CD4-positive, alpha-beta memory T cell (primary cell): ENCODE results near the gene ACO1. TPM values are rescaled to one million over a fixed set of nuclear protein-coding genes. Genes with fewer than 3 reads are reported as not detected.

Source experiments
- CTCF ChIA-PET: fragments of 350-600 bp; sonication (Branson Sonifier 250); formaldehyde crosslinking; loops from one replicate; lab custom pipeline; 2021; ENCODE audit warnings: inconsistent platforms; ENCODE audit not compliant: partially characterized antibody; lab: Charles Lee
- POLR2A ChIA-PET: fragments of 350-600 bp; sonication (Branson Sonifier 250); formaldehyde crosslinking; loops from one replicate; lab custom pipeline; 2021; ENCODE audit not compliant: partially characterized antibody; lab: Charles Lee
- DNase-seq, 5 donors: peaks; one replicate each; pipeline versions ENCODE4 v3.0.0 to v3.0.0-alpha.2; 2020 to 2022; ENCODE audit warnings: mixed read lengths in 1 of 5
- H3K27ac ChIP-seq: one replicate; pipeline ENCODE4 v1.7.0; 2013; ENCODE audit warnings: low read depth, low read length
- H3K27me3 ChIP-seq: 2 replicates; pipeline ENCODE4 v1.7.0; 2013; ENCODE audit warnings: mild to moderate bottlenecking, low read length, moderate library complexity; ENCODE audit not compliant: insufficient read depth
- H3K36me3 ChIP-seq: 2 replicates; pipeline ENCODE4 v1.7.0; 2013; ENCODE audit warnings: mild to moderate bottlenecking, low read length, moderate library complexity; ENCODE audit not compliant: insufficient read depth
- H3K4me1 ChIP-seq: 2 replicates; pipeline ENCODE4 v1.7.0; 2013; ENCODE audit warnings: mild to moderate bottlenecking, low read length, moderate library complexity; ENCODE audit not compliant: insufficient read depth
- H3K4me3 ChIP-seq, 2 donors: one replicate each; pipeline ENCODE4 v1.7.0; 2013; ENCODE audit warnings: low read length in 2 of 2, mild to moderate bottlenecking in 1 of 2
- H3K9me3 ChIP-seq, 2 donors: one replicate each; pipeline ENCODE4 v1.7.0; 2013; ENCODE audit warnings: low read length in 2 of 2, control low read depth in 1 of 2; ENCODE audit not compliant: control insufficient read depth in 1 of 2
- H3K27ac Mint-ChIP-seq, 7 donors: one replicate each; pipeline ENCODE4 v1.8.0; 2020 to 2021; ENCODE audit warnings: mixed read lengths in 7 of 7, mild to moderate bottlenecking in 6 of 7, inconsistent platforms in 3 of 7, moderate library complexity in 3 of 7
- H3K27me3 Mint-ChIP-seq, 2 donors: one replicate each; pipeline ENCODE4 v1.8.0; 2020 to 2021; ENCODE audit warnings: mixed read lengths in 2 of 2
- H3K36me3 Mint-ChIP-seq, 2 donors: one replicate each; pipeline ENCODE4 v1.8.0; 2020 to 2021; ENCODE audit warnings: mixed read lengths in 2 of 2, inconsistent platforms in 1 of 2, mild to moderate bottlenecking in 1 of 2
- H3K4me1 Mint-ChIP-seq, 4 donors: one replicate each; pipeline ENCODE4 v1.8.0; 2020 to 2021; ENCODE audit warnings: mixed read lengths in 4 of 4, mild to moderate bottlenecking in 1 of 4
- H3K4me3 Mint-ChIP-seq, 8 donors: one replicate each; pipeline ENCODE4 v1.8.0; 2020 to 2021; ENCODE audit warnings: mixed read lengths in 8 of 8, mild to moderate bottlenecking in 7 of 8, moderate library complexity in 6 of 8, inconsistent platforms in 3 of 8
- H3K9me3 Mint-ChIP-seq, 8 donors: one replicate each; pipeline ENCODE4 v1.8.0; 2020 to 2021; ENCODE audit warnings: mixed read lengths in 8 of 8, mild to moderate bottlenecking in 5 of 8, inconsistent platforms in 3 of 8, moderate library complexity in 1 of 8
- intact Hi-C: fragments of 100-400 bp; cut with micrococcal nuclease; formaldehyde crosslinking; loops from one replicate; pipeline ENCODE4 v1.15.1; 2023
- polyA plus RNA-seq, 2 donors: library from polyadenylated mRNA; unstranded; fragments of 300-500 nt; fragmentation: Illumina TruSeq; gene quantifications; one replicate each; pipeline ENCODE4 v1.2.3, GENCODE V29; 2021
- total RNA-seq, 2 experiments: library from RNA; stranded (reverse); gene quantifications; one replicate each; pipeline ENCODE4 v1.2.3, GENCODE V29; 2021

Gene ACO1
- total and polyA plus RNA-seq, 4 experiments from 2014 or later, result 7.9 to 11.9 (median 9.2) TPM

DNA sequence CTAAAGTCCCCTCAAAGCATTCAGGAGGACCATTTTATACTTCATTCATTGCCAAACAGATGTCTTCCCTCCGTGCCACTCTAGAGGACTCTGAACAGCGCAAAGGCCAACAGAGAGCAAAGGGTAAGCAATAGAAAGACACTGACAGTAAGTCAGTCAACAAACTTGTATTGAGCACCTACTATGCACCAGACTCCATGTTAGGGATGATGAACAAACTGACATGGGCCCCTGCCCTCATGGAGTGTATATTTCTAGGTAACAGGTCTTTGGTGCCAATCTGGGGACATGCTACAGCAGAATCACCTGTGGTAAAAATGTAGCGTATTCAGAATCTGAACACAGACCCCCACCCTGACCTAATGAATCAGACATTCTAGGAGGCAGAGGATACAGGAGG is 3.5 kb upstream of the ACO1 start:
- DNase-seq, result no peak
- no peak overlapping the region for H3K4me3 ChIP-seq
- Mint-ChIP-seq H3K4me3 (no peak overlapping the region), H3K36me3 (no peaks in the 10 kb centered on the region), H3K27me3 (peaks cover 3 to 7% of the 10 kb centered on the region in 2 donors), H3K4me1 (peaks cover 17 to 25% (median 22%) of the 10 kb centered on the region in 4 donors), H3K27ac (no peak overlapping the region), H3K9me3 (peaks cover 0 to 4% (median 0%) of the 10 kb centered on the region in 8 donors)
- H3K9me3 ChIP-seq, result no peaks in the 10 kb centered on the region
- H3K36me3 ChIP-seq, result no peaks in the 10 kb centered on the region
- POLR2A ChIA-PET, result interaction anchor here (3.0 kb wide), 1 partner anchor 145 kb away, joined by 23 read pairs; the partner anchor contains the start of gene RIGI
- CTCF ChIA-PET, result interaction anchor here (0.6 to 7.4 kb wide), 10 partner anchors 52 to 587 kb away, joined by 3 to 659 read pairs (median 59); partner anchors contain the start of genes NDUFB6, RIGI, SMIM27 and TOPORS
- intact Hi-C loops, result no loop called here
- no peaks in the 10 kb centered on the region for H3K27me3 ChIP-seq
- no peak overlapping the region for H3K27ac ChIP-seq
- peaks cover 26% of the 10 kb centered on the region for H3K4me1 ChIP-seq

DNA sequence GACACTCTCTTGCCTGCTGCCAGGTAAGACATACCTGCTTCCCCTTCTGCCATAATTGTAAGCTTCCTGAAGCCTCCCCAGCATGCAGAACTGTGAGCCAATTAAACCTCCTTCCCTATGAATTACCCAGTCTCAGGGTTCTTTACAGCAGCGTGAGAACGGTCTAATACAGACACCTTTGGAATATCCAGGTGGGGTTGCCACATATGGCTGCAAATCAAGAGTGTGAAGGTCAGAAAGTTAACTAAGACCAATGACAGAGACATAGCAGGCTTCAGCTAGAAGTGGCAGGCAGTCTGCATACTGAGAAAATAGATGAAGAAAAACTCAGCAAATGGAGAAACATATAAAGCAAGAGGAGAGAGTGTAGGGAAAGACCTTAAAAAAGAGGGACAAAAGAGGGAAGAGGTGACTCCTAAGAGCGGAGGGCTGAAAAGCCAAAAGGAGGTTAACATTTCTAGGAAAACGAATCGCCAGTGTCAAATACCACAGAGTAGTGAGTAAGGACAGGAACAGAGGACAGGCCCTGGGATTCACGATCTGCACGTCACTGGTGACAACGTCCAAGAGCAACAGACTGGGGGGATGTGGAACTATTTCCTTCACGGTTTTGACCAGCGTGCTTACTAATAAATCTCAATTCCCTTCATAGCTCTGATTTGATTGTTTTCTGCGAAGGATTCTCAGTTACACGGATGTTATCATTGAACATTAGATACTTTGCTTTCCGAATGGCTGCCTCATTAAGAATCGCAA is 1.7 kb upstream of the ACO1 start:
- Mint-ChIP-seq H3K27ac (peak overlapping the region in 3 of 7 donors; percentile 4 to 55 (median 37)), H3K36me3 (no peaks in the 10 kb centered on the region), H3K9me3 (peaks cover 0 to 2% (median 0%) of the 10 kb centered on the region in 8 donors), H3K4me3 (peak overlapping the region in 4 of 8 donors; percentile 1 to 14 (median 7)), H3K4me1 (peaks cover 21 to 29% (median 25%) of the 10 kb centered on the region in 4 donors), H3K27me3 (peaks cover 3 to 7% of the 10 kb centered on the region in 2 donors)
- no peaks in the 10 kb centered on the region for H3K9me3 ChIP-seq
- no peak overlapping the region for H3K4me3 ChIP-seq
- peaks cover 29% of the 10 kb centered on the region for H3K4me1 ChIP-seq
- ChIA-PET CTCF (interaction anchor here (0.9 to 5.0 kb wide), 9 partner anchors 50 to 586 kb away, joined by 3 to 100 read pairs (median 8); partner anchors contain the start of genes NDUFB6 and RIGI), POLR2A (interaction anchor here (3.0 to 3.4 kb wide), 2 partner anchors 169 to 190 kb away, joined by 27 to 35 read pairs; partner anchors contain the start of genes NDUFB6, SMIM27 and TOPORS)
- DNase-seq, result no peak
- no peak overlapping the region for H3K27ac ChIP-seq
- H3K36me3 ChIP-seq, result no peaks in the 10 kb centered on the region
- H3K27me3 ChIP-seq, result no peaks in the 10 kb centered on the region
- intact Hi-C loops, result no loop called here

DNA sequence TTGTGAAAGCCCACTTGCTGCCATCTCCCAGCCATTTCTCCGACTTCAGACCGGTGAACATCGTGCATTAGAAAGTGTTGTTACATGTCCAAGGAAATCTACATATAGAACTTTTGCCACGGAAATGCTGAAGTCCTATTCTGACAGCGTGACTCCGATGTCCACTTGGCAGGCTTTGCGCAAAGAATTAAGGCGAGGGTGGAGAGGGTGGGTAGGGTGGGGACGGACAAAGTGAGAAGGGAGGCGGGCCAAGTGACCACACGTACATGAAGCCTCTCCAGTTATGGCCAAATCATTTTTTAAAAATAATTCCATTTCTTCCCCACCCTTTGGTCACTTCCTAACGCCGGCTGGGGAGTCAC is 460 bp upstream of the ACO1 start:
- no peaks in the 10 kb centered on the region for H3K9me3 ChIP-seq
- DNase-seq, result no peak
- no peaks in the 10 kb centered on the region for H3K36me3 Mint-ChIP-seq
- H3K27me3 ChIP-seq, result no peaks in the 10 kb centered on the region
- peak overlapping the region in 5 of 7 donors; percentile 3 to 77 (median 55) for H3K27ac Mint-ChIP-seq
- H3K9me3 Mint-ChIP-seq, result peaks cover 0 to 2% (median 0%) of the 10 kb centered on the region in 8 donors
- H3K27ac ChIP-seq, result peak overlapping the region; percentile 55
- H3K4me1 Mint-ChIP-seq, result peaks cover 16 to 25% (median 20%) of the 10 kb centered on the region in 4 donors
- peaks cover 23% of the 10 kb centered on the region for H3K4me1 ChIP-seq
- peaks cover 3 to 7% of the 10 kb centered on the region in 2 donors for H3K27me3 Mint-ChIP-seq
- ChIA-PET POLR2A (interaction anchor here (0.9 to 3.4 kb wide), 4 partner anchors 142 to 189 kb away, joined by 3 to 35 read pairs (median 27); partner anchors contain the start of genes NDUFB6, RIGI, SMIM27 and TOPORS), CTCF (interaction anchor here (1.2 to 5.0 kb wide), 11 partner anchors 8 to 584 kb away, joined by 3 to 100 read pairs (median 7); partner anchors contain the start of genes NDUFB6 and RIGI)
- intact Hi-C loops, result loop anchor here (1.0 kb wide), 4 partner anchors 142 to 617 kb away; partner anchors contain the start of genes APTX, RIGI, SMIM27 and TOPORS
- peak overlapping the region; percentile 81 to 88 (median 83) for H3K4me3 Mint-ChIP-seq
- H3K36me3 ChIP-seq, result no peaks in the 10 kb centered on the region
- H3K4me3 ChIP-seq, result peak overlapping the region; percentile 44 to 91

DNA sequence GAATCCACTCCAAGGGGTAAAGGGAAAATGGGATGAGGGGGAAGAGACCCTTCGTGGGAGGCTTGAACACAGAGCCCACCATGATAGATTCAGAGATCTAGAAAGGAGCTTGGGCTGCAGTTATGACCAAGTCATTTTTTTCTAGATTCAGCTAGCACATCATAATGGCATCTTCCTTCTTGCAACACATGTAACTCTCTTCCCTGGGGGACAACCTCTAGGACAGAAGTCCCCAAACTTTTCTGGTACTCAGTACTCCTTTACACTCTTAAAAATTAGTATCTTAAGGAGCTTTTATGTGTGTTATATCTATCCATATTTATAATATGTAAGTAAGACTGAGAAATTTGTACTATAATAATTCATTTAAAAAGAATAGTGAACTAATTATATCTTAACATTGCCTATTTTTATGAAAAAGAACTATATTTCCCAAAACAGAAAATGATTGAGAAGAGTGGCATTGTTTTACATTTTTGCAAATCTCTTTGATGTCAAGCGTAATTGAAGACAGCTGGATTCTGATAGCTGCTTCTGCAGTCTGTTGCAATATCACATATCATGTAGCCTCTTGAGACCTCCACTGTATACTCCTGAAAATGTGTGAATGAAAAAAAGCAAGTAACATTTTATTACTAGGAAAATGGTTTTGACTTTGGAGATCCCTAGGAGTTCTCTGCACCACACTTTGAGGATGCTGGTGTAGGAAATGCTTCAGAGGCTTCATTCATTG is 875 bp downstream of the ACO1 start:
- intact Hi-C loops, result no loop called here
- Histone ChIP-seq H3K9me3 (no peaks in the 10 kb centered on the region), H3K4me3 (peak overlapping the region; percentile 79 to 91), H3K36me3 (no peaks in the 10 kb centered on the region), H3K27ac (peak overlapping the region; percentile 55), H3K27me3 (no peaks in the 10 kb centered on the region), H3K4me1 (peaks cover 20% of the 10 kb centered on the region)
- H3K9me3 Mint-ChIP-seq, result peaks cover 0 to 2% (median 0%) of the 10 kb centered on the region in 8 donors
- DNase-seq, result no peak
- peaks cover 12 to 20% (median 17%) of the 10 kb centered on the region in 4 donors for H3K4me1 Mint-ChIP-seq
- ChIA-PET POLR2A (interaction anchor here (2.5 to 3.4 kb wide), 3 partner anchors 140 to 188 kb away, joined by 27 to 35 read pairs (median 27); partner anchors contain the start of genes NDUFB6, RIGI, SMIM27 and TOPORS), CTCF (interaction anchor here (1.2 to 5.0 kb wide), 9 partner anchors 9 to 194 kb away, joined by 3 to 100 read pairs (median 11); partner anchors contain the start of genes NDUFB6 and RIGI)
- peaks cover 3 to 7% of the 10 kb centered on the region in 2 donors for H3K27me3 Mint-ChIP-seq
- peak overlapping the region in 5 of 7 donors; percentile 35 to 83 (median 54) for H3K27ac Mint-ChIP-seq
- peak overlapping the region; percentile 80 to 90 (median 88) for H3K4me3 Mint-ChIP-seq
- peaks cover 0 to 4% of the 10 kb centered on the region in 2 donors for H3K36me3 Mint-ChIP-seq

DNA sequence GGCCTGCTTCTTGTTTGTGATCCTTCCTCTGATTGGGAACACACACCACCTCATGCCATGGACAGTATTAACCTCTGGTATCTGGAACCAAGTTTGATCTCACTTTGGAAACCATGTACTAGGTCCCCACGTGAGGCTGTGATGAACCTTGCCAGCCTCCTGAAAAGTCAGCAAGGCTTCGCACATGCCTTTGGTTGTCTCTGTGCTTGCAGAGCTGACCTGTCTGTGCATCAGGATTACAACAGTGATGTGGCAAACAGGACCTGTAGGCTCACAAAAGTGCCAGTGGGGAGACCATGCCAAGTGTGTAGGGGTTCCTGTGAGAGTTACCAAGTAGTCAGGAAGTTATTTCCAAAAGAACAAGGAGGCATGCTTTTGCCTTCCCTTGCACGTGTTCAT is 1.4 kb downstream of the ACO1 start:
- no peaks in the 10 kb centered on the region for H3K9me3 ChIP-seq
- Mint-ChIP-seq H3K36me3 (peaks cover 0 to 6% of the 10 kb centered on the region in 2 donors), H3K27me3 (peaks cover 3 to 7% of the 10 kb centered on the region in 2 donors), H3K4me1 (peaks cover 12 to 20% (median 17%) of the 10 kb centered on the region in 4 donors), H3K4me3 (peak overlapping the region; percentile 5 to 65 (median 35)), H3K9me3 (peaks cover 0 to 2% (median 0%) of the 10 kb centered on the region in 8 donors), H3K27ac (peak overlapping the region in 1 of 7 donors; percentile 35)
- H3K27ac ChIP-seq, result no peak overlapping the region
- peaks cover 20% of the 10 kb centered on the region for H3K4me1 ChIP-seq
- H3K27me3 ChIP-seq, result no peaks in the 10 kb centered on the region
- no peaks in the 10 kb centered on the region for H3K36me3 ChIP-seq
- ChIA-PET POLR2A (interaction anchor here (3.4 kb wide), 1 partner anchor 187 kb away, joined by 35 read pairs; the partner anchor contains the start of gene NDUFB6), CTCF (interaction anchor here (2.6 to 5.0 kb wide), 5 partner anchors 47 to 193 kb away, joined by 11 to 100 read pairs (median 28); partner anchors contain the start of genes NDUFB6 and RIGI)
- H3K4me3 ChIP-seq, result no peak overlapping the region
- DNase-seq, result no peak
- intact Hi-C loops, result no loop called here

DNA sequence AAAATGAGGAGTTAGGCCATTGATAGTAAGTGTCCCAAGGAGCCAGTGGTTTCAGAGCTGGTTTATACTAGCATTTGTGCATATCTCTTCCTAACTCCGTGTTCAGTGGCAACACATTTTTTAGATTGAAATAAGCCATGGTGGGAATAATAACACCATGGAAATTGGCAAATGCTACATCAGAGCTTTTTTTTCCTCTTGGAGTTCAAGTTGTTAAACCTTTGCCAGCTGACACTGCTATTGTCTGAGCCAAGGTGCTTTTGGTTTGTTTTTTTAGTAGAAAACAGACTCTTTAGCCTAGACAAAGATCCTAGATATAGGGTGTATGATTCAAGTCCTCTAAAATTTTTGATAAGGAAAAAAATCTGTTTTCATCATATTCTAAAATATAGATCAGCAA is 2.8 kb downstream of the ACO1 start:
- Mint-ChIP-seq H3K27ac (no peak overlapping the region), H3K9me3 (peaks cover 0 to 2% (median 0%) of the 10 kb centered on the region in 8 donors), H3K36me3 (peaks cover 0 to 11% of the 10 kb centered on the region in 2 donors), H3K4me1 (peaks cover 12 to 20% (median 17%) of the 10 kb centered on the region in 4 donors), H3K27me3 (peaks cover 3 to 5% of the 10 kb centered on the region in 2 donors), H3K4me3 (no peak overlapping the region)
- DNase-seq, result no peak
- Histone ChIP-seq H3K4me3 (no peak overlapping the region), H3K27me3 (no peaks in the 10 kb centered on the region), H3K36me3 (no peaks in the 10 kb centered on the region), H3K27ac (no peak overlapping the region), H3K4me1 (peaks cover 20% of the 10 kb centered on the region), H3K9me3 (no peaks in the 10 kb centered on the region)
- CTCF ChIA-PET, result interaction anchor here (1.0 to 2.5 kb wide), 4 partner anchors 9 to 192 kb away, joined by 3 to 19 read pairs (median 6); no protein-coding TSS in a partner anchor
- intact Hi-C loops, result no loop called here
- POLR2A ChIA-PET, result no interaction called here
